Upper lobe of right lung (tissue), 1 donor: Measurements from ENCODE around the gene PLP2. TPM values are rescaled to one million over a fixed set of nuclear protein-coding genes. Genes with fewer than 3 reads are reported as not detected.

Source experiments
- ATAC-seq: fragments of 200-7000 bp; cut with Tn5 transposase; one replicate; pipeline ENCODE4 v1.9.1; 2020; ENCODE audit warnings: mild to moderate bottlenecking, moderate library complexity
- DNase-seq: peaks from one replicate; pipeline ENCODE4 v3.0.0-alpha.2; 2020
- H3K27ac ChIP-seq: fragments of 200-600 bp; one replicate; pipeline ENCODE4 v1.8.0; 2022
- H3K27me3 ChIP-seq: fragments of 200-600 bp; one replicate; pipeline ENCODE4 v1.8.0; 2022; ENCODE audit warnings: mild to moderate bottlenecking
- H3K36me3 ChIP-seq: fragments of 200-600 bp; one replicate; pipeline ENCODE4 v1.8.0; 2022
- H3K4me1 ChIP-seq: fragments of 200-600 bp; one replicate; pipeline ENCODE4 v1.8.0; 2022
- H3K4me3 ChIP-seq: fragments of 200-600 bp; one replicate; pipeline ENCODE4 v1.8.0; 2022; ENCODE audit warnings: mild to moderate bottlenecking
- H3K9me3 ChIP-seq: fragments of 200-600 bp; one replicate; pipeline ENCODE4 v1.8.0; 2022
- CTCF ChIP-seq: fragments of 200-600 bp; IDR thresholded peaks from one replicate; pipeline ENCODE4 v1.8.0; 2022; ENCODE audit warnings: antibody characterized with exemption
- intact Hi-C: fragments of 100-400 bp; cut with DNase I; formaldehyde crosslinking; loops from one replicate; pipeline ENCODE4 v1.11.0; 2022
- total RNA-seq: library from RNA; stranded (reverse); fragmentation: NEBNext Ultra II Directional; extraction: Animal tissue kit (Norgen Biotek cat#: 25700); gene quantifications from one replicate; pipeline ENCODE4 v1.2.1, GENCODE V29; 2021
- donor health status: DM: no; HTN: yes; CAD: no; lungs with severe emphysema.

Gene PLP2
- total RNA-seq, 1 donor from 2014 or later = 90.9 TPM

- no peak overlapping the region for H3K27ac ChIP-seq
- H3K4me1 ChIP-seq = no peaks in the 10 kb centered on the region
- no peak for DNase-seq
Measured at GRCh38 chrX:49175435-49176274, 4.0 kb downstream of the PLP2 start.

GRCh38 chrX:49176421-49177326, 5.0 kb downstream of the PLP2 start:
- no peaks in the 10 kb centered on the region for H3K4me1 ChIP-seq
- no peak overlapping the region for H3K4me3 ChIP-seq
- no peak overlapping the region for H3K27ac ChIP-seq
- intact Hi-C loops = no loop called here
- peaks cover 7% of the 10 kb centered on the region for H3K36me3 ChIP-seq
- no peak for TF ChIP-seq CTCF
- H3K27me3 ChIP-seq = no peaks in the 10 kb centered on the region
- no peaks in the 10 kb centered on the region for H3K9me3 ChIP-seq
- DNase-seq (no peak), ATAC-seq (peak; percentile 57)

More at GRCh38 chrX:49175435-49176274, 4.0 kb downstream of the PLP2 start:
- Histone ChIP-seq H3K36me3 (peaks cover 2% of the 10 kb centered on the region), H3K9me3 (no peaks in the 10 kb centered on the region), H3K4me3 (no peak overlapping the region), H3K27me3 (no peaks in the 10 kb centered on the region)
- no peak for TF ChIP-seq CTCF
- no peak for ATAC-seq
- intact Hi-C loops = no loop called here

GRCh38 chrX:49177338-49177833, 5.7 kb downstream of the PLP2 start:
- peaks cover 7% of the 10 kb centered on the region for H3K36me3 ChIP-seq
- no peaks in the 10 kb centered on the region for H3K4me1 ChIP-seq
- TF ChIP-seq CTCF = no peak
- no peak for DNase-seq
- H3K9me3 ChIP-seq = no peaks in the 10 kb centered on the region
- no peaks in the 10 kb centered on the region for H3K27me3 ChIP-seq
- intact Hi-C loops = no loop called here
- peak; percentile 73 for ATAC-seq
- no peak overlapping the region for H3K4me3 ChIP-seq
- H3K27ac ChIP-seq = no peak overlapping the region

- H3K4me1 ChIP-seq = no peaks in the 10 kb centered on the region
- H3K36me3 ChIP-seq = peaks cover 7% of the 10 kb centered on the region
- DNase-seq (no peak), ATAC-seq (no peak)
- intact Hi-C loops = no loop called here
- no peaks in the 10 kb centered on the region for H3K27me3 ChIP-seq
- TF ChIP-seq CTCF = no peak
- H3K4me3 ChIP-seq = no peak overlapping the region
- H3K9me3 ChIP-seq = no peaks in the 10 kb centered on the region
- no peak overlapping the region for H3K27ac ChIP-seq
Measured at GRCh38 chrX:49177873-49178480, 6.3 kb downstream of the PLP2 start.

- TF ChIP-seq CTCF = no peak
- Histone ChIP-seq H3K36me3 (peaks cover 12% of the 10 kb centered on the region), H3K9me3 (no peaks in the 10 kb centered on the region), H3K27ac (no peak overlapping the region), H3K4me3 (no peak overlapping the region), H3K4me1 (no peaks in the 10 kb centered on the region), H3K27me3 (no peaks in the 10 kb centered on the region)
- ATAC-seq = no peak
- intact Hi-C loops = no loop called here
- DNase-seq = no peak
Measured at GRCh38 chrX:49178537-49178936, 6.8 kb downstream of the PLP2 start.
